ENCODE data around the gene PANK1.

Gene PANK1

GRCh38 chr10:89615112-89615511 lies 29.9 kb downstream of the PANK1 start:
- Mint-ChIP-seq H3K4me3 (no peak overlapping the region), H3K27me3 (no peaks in the 10 kb centered on the region), H3K36me3 (ENCODE audit: low read depth) (peaks cover 3% of the 10 kb centered on the region), H3K27ac (no peak overlapping the region), H3K4me1 (ENCODE audit: low read depth) (peaks cover 18% of the 10 kb centered on the region), H3K9me3 (peaks cover 8% of the 10 kb centered on the region)

GRCh38 chr10:89613582-89613981 lies 31.5 kb downstream of the PANK1 start:
- no peak overlapping the region for H3K4me3 Mint-ChIP-seq
- H3K27me3 Mint-ChIP-seq = no peaks in the 10 kb centered on the region
- no peaks in the 10 kb centered on the region for H3K36me3 Mint-ChIP-seq (ENCODE audit: low read depth)
- no peaks in the 10 kb centered on the region for H3K9me3 Mint-ChIP-seq
- H3K27ac Mint-ChIP-seq = no peak overlapping the region
- peaks cover 20% of the 10 kb centered on the region for H3K4me1 Mint-ChIP-seq (ENCODE audit: low read depth)

DNA sequence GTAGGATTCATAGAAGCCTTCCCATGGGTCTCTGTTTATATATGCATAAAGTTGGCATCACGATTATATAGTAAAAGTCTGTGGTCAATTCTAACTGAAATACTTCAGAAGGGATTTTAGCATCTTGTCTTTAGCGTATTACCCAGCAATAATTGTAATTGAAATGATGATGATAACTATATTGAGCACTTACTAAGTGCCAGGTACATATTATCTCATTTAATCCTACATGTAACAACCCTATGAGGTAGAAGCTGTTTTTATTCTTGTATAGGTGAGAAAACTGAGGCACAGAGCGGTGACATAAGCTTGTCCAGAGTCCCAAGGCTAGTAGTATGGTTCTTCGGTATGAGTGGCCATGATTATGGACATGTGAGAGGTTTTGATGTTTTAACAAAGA lies 33.8 kb downstream of the PANK1 start:
- Mint-ChIP-seq H3K9me3 (no peaks in the 10 kb centered on the region), H3K4me1 (ENCODE audit: low read depth) (peaks cover 20% of the 10 kb centered on the region), H3K4me3 (no peak overlapping the region), H3K27ac (no peak overlapping the region), H3K36me3 (ENCODE audit: low read depth) (no peaks in the 10 kb centered on the region), H3K27me3 (no peaks in the 10 kb centered on the region)

- H3K9me3 Mint-ChIP-seq = no peaks in the 10 kb centered on the region
- H3K4me3 Mint-ChIP-seq = no peak overlapping the region
- no peaks in the 10 kb centered on the region for H3K27me3 Mint-ChIP-seq
- H3K4me1 Mint-ChIP-seq (ENCODE audit: low read depth) = peaks cover 8% of the 10 kb centered on the region
- H3K27ac Mint-ChIP-seq = no peak overlapping the region
- H3K36me3 Mint-ChIP-seq (ENCODE audit: low read depth) = no peaks in the 10 kb centered on the region
Measured at GRCh38 chr10:89609833-89610346, 35.2 kb downstream of the PANK1 start.

DNA sequence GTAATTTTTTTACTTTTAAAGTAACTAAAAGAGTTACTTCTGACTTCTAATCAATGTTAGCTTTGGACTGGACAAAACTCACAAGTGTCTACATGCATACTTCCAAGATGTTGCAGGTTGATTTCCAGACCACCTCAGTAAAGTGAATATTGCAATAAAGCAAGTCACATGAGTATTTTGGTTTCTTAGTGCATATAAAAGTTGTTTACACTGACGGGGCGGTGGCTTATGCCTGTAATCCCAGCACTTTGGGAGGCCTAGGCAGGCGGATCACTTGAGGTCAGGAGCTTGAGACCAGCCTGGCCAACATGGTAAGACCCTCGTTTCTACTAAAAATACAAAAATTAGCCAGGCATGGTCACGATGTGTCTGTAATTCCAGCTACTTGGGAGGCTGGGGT lies 40.8 kb downstream of the PANK1 start:
- no peak overlapping the region for H3K4me3 Mint-ChIP-seq
- no peaks in the 10 kb centered on the region for H3K9me3 Mint-ChIP-seq
- H3K4me1 Mint-ChIP-seq (ENCODE audit: low read depth) = no peaks in the 10 kb centered on the region
- H3K36me3 Mint-ChIP-seq (ENCODE audit: low read depth) = no peaks in the 10 kb centered on the region
- no peak overlapping the region for H3K27ac Mint-ChIP-seq
- H3K27me3 Mint-ChIP-seq = no peaks in the 10 kb centered on the region

DNA sequence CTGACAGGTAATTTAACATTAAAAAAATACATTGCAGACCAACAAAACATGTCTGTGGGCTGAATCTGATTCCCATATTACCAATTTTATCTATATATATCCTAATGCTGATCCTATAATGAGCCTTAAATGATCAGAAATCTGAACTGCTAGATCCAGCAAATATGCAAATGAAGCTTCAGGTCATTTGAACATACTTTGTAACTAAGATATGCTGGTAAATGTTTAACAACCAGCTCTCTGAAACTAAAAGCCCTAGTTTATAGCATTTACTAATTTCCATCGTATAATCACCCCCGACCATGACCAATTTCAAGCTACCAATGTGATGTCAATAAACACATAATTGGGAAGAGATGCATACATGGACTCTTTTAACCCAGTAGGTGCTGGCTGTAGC lies 42.1 kb downstream of the PANK1 start:
- H3K4me3 Mint-ChIP-seq = no peak overlapping the region
- H3K36me3 Mint-ChIP-seq (ENCODE audit: low read depth) = no peaks in the 10 kb centered on the region
- H3K9me3 Mint-ChIP-seq = no peaks in the 10 kb centered on the region
- H3K4me1 Mint-ChIP-seq (ENCODE audit: low read depth) = no peaks in the 10 kb centered on the region
- no peak overlapping the region for H3K27ac Mint-ChIP-seq
- H3K27me3 Mint-ChIP-seq = no peaks in the 10 kb centered on the region

GRCh38 chr10:89601728-89602361 lies 43.2 kb downstream of the PANK1 start:
- no peaks in the 10 kb centered on the region for H3K36me3 Mint-ChIP-seq (ENCODE audit: low read depth)
- no peaks in the 10 kb centered on the region for H3K4me1 Mint-ChIP-seq (ENCODE audit: low read depth)
- no peaks in the 10 kb centered on the region for H3K27me3 Mint-ChIP-seq
- no peaks in the 10 kb centered on the region for H3K9me3 Mint-ChIP-seq
- H3K27ac Mint-ChIP-seq = no peak overlapping the region
- H3K4me3 Mint-ChIP-seq = no peak overlapping the region

DNA sequence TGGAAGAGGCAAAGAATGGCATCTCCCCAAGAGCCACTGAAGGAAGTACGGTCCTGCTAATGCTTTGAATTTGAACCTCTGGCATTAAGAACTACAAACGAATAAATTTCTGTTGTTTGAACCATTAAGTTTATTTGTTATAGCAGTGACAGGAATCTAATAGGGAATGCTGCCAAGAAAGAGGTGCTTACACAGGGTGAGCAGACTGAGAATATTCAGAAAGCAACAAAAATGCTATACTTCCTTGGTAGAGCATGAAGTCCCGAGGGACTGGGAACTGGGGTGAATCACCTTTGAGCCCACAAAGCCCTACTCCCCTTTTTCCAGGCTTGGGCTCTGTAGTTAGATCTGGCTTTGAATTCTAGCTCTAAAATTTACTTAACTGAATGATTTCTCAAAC lies 45.0 kb downstream of the PANK1 start:
- no peak overlapping the region for H3K4me3 Mint-ChIP-seq
- H3K9me3 Mint-ChIP-seq = no peaks in the 10 kb centered on the region
- H3K36me3 Mint-ChIP-seq (ENCODE audit: low read depth) = no peaks in the 10 kb centered on the region
- no peaks in the 10 kb centered on the region for H3K27me3 Mint-ChIP-seq
- H3K4me1 Mint-ChIP-seq (ENCODE audit: low read depth) = no peaks in the 10 kb centered on the region
- no peak overlapping the region for H3K27ac Mint-ChIP-seq

DNA sequence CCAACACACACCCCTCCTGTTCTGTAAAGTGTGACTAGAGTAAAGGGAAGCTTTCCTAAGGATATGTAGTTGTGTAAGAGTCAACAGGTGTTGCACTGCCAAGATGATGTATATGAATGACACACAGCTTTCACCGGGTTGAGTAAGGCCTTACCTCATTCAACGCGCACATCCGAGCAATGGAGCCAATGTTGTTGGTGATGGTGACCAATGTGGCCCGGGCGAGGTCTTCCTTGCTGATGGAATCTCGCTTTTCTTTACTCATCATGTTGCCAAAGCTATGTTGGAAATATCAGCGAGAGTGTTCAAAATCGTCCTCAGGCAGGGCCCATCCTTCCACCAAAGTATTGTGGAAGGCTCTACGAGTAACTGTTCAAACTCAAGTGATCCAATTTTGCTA lies 52.0 kb downstream of the PANK1 start:
- Mint-ChIP-seq H3K4me1 (ENCODE audit: low read depth) (no peaks in the 10 kb centered on the region), H3K4me3 (no peak overlapping the region), H3K36me3 (ENCODE audit: low read depth) (no peaks in the 10 kb centered on the region), H3K27ac (no peak overlapping the region), H3K27me3 (no peaks in the 10 kb centered on the region), H3K9me3 (no peaks in the 10 kb centered on the region)

- Mint-ChIP-seq H3K27ac (no peak overlapping the region), H3K27me3 (no peaks in the 10 kb centered on the region), H3K9me3 (no peaks in the 10 kb centered on the region), H3K36me3 (ENCODE audit: low read depth) (no peaks in the 10 kb centered on the region), H3K4me1 (ENCODE audit: low read depth) (no peaks in the 10 kb centered on the region), H3K4me3 (no peak overlapping the region)
Measured at GRCh38 chr10:89592539-89592938, 52.5 kb downstream of the PANK1 start.

- H3K27ac Mint-ChIP-seq = no peak overlapping the region
- no peak overlapping the region for H3K4me3 Mint-ChIP-seq
- no peaks in the 10 kb centered on the region for H3K36me3 Mint-ChIP-seq (ENCODE audit: low read depth)
- no peaks in the 10 kb centered on the region for H3K4me1 Mint-ChIP-seq (ENCODE audit: low read depth)
- H3K27me3 Mint-ChIP-seq = no peaks in the 10 kb centered on the region
- no peaks in the 10 kb centered on the region for H3K9me3 Mint-ChIP-seq
Measured at GRCh38 chr10:89591796-89592271, 53.2 kb downstream of the PANK1 start.

DNA sequence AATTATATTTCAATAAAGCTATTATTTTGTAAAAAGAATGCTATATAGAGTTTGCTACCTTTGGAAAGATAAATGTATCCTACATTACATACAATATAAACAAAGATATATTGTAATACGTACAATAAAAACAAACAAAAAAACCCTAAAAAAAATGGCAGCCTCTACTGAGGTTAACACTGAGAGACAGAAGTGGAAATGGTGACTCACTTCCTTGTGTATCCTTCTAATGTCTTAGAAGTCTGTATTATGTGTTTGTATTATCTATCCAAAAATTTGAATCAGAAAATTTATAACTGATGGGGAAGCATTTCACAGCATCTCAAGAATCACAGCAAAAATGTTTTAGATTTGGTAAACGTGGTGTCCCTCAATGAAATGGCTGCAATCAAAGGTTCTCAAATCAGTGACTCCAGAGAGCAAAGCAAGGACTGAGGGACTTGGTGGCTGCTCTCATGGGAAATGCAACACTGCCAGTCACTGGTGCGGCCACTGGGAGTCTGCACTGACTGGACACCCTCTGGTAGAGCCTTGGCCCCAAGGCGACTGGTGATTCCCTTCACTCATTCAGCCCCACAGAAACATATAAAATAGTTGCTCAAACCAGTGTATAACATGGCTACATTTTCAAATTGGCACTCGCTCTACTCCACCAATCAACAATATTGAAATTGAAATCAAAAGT lies 53.8 kb downstream of the PANK1 start:
- H3K36me3 Mint-ChIP-seq (ENCODE audit: low read depth) = no peaks in the 10 kb centered on the region
- H3K4me1 Mint-ChIP-seq (ENCODE audit: low read depth) = no peaks in the 10 kb centered on the region
- no peak overlapping the region for H3K27ac Mint-ChIP-seq
- H3K9me3 Mint-ChIP-seq = no peaks in the 10 kb centered on the region
- H3K27me3 Mint-ChIP-seq = no peaks in the 10 kb centered on the region
- H3K4me3 Mint-ChIP-seq = no peak overlapping the region

DNA sequence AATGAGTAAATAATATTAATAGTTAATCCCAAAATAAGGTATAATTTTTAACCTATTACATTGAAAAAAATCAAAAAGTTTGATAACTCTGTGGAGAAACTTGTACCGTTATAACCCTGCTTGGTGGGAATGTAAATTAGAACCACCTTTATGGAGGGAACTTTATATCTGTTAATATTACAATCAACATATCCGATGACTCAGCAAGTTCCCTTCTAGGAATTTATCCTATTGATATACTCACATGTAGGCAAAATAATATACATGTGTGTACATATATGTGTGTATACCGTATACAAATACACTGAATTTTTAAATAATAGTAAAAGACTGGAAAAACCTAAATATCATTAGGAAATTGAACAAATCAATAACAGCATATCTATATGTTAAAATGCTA lies 54.7 kb downstream of the PANK1 start:
- H3K27me3 Mint-ChIP-seq = no peaks in the 10 kb centered on the region
- H3K4me1 Mint-ChIP-seq (ENCODE audit: low read depth) = no peaks in the 10 kb centered on the region
- no peak overlapping the region for H3K27ac Mint-ChIP-seq
- H3K9me3 Mint-ChIP-seq = no peaks in the 10 kb centered on the region
- H3K36me3 Mint-ChIP-seq (ENCODE audit: low read depth) = no peaks in the 10 kb centered on the region
- no peak overlapping the region for H3K4me3 Mint-ChIP-seq

- H3K27ac Mint-ChIP-seq = no peak overlapping the region
- no peaks in the 10 kb centered on the region for H3K4me1 Mint-ChIP-seq (ENCODE audit: low read depth)
- no peaks in the 10 kb centered on the region for H3K36me3 Mint-ChIP-seq (ENCODE audit: low read depth)
- no peaks in the 10 kb centered on the region for H3K27me3 Mint-ChIP-seq
- no peaks in the 10 kb centered on the region for H3K9me3 Mint-ChIP-seq
- no peak overlapping the region for H3K4me3 Mint-ChIP-seq
Measured at GRCh38 chr10:89589101-89589720, 55.8 kb downstream of the PANK1 start.

DNA sequence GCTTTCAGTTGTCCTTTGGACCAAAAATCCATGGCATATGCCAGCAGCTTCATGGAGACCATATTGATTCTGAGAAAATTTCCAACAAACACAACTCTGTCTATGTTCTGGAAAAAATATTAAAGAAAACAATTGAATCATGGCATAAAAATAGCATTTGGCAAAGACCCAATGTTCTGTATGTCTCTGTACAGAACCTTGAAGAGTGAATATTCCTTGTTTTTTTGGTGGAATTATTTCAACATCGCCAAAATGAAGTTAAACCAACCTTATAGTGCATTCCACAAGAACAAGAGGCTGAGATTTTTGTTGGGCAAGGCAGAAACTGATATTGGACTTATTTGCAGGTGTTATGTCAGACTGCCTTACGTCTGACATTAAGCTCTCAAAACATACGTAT lies 56.4 kb downstream of the PANK1 start:
- no peaks in the 10 kb centered on the region for H3K9me3 Mint-ChIP-seq
- no peaks in the 10 kb centered on the region for H3K36me3 Mint-ChIP-seq (ENCODE audit: low read depth)
- no peak overlapping the region for H3K4me3 Mint-ChIP-seq
- no peaks in the 10 kb centered on the region for H3K4me1 Mint-ChIP-seq (ENCODE audit: low read depth)
- H3K27me3 Mint-ChIP-seq = no peaks in the 10 kb centered on the region
- H3K27ac Mint-ChIP-seq = no peak overlapping the region

Data from stimulated activated naive CD8-positive, alpha-beta T cell treated with anti-CD3 and anti-CD28 coated beads, Interleukin-15, Interleukin-2, amounts not matched to agents 100 ng/mL and 50 ng/mL, for 24 hours (primary cell).